Glomerular endothelial cell (primary cell): ENCODE results near the gene WBP4. TPM values are rescaled to one million over a fixed set of nuclear protein-coding genes. Genes with fewer than 3 reads are reported as not detected.
"Not testable (repeated sequence)": the region's sequence is repeated elsewhere in the genome, so short reads cannot be mapped to it uniquely, and the experiment has no call there.

Experiments used
- DNase-seq: peaks from one replicate; pipeline ENCODE4 v3.0.0-alpha.2; 2011; ENCODE audit warnings: low read depth, low spot score; ENCODE audit errors: extremely low read depth
- total RNA-seq: library from RNA; depleted of rRNA; stranded (reverse); fragments of >200 nt; gene quantifications from 2 replicates; pipeline ENCODE4 v1.2.3, GENCODE V29; 2015

Gene WBP4
- total RNA-seq: 6.2 and 8.8 TPM in 2 replicates

DNA sequence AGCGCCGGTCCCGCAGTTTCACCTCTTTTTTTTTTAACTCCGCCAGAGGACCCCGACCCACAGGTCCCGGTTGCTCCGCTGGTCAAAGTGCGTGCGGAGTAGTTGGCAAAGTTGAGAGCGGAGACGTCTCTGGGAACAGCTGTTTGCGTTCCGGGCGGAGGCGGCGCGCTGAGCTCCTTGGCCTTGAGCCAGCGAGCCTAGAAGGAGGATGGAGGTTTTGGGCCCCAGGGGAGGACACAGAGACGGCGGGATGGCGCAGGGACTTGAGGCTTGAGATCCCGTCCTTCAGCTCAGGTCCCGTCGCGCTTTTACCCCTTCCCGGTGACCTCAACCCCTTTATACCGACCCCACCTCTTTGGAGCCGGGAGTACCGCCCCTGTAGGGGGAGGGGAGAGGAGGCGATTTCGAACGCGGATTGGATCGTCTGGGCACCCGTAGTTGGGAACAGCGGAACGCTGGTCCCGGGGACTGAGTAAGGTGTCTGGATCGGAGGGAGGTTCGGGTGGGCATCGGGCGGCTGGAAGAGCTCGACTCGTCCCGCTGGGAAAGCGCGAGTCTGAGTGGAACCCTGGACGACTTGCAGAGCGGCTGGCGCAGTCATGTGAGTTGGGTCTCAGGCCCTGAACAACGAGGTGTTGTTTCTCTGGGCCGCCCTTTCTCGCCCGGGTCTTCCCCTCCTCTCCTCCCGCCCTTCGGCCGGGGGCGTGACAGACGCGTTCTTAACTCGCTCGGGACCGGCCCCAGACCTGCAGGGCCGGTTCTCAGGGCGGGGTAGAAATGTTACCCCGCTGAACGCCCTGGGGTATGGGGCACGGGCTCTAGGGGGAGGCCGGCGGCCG, at the start of gene WBP4:
Gene WBP4 (plus strand): TSS at position 435 of the 839 bp plus-strand sequence. CDS start 165 bp downstream, at position 600.
- no peak for DNase-seq

DNA sequence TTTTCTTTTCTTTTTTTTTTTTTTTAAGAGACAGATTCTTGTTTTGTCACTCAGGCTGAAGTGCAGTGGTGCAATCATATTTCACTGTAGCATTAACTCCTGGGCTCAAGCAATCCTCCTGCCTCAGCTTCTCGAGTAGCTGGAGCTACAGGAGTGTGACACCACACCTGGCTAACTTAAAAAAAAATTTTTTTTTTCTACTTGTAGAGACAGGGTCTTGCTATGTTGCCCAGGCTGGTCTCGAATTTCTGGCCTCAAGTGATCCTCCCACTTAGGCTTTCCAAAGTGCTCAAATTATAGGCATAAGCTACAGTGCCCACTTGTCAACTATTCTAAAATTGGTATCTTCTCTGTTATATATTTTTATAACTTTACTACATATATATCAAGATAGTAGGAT, 48.8 kb upstream of the WBP4 start:
- DNase-seq: no peak

GRCh38 chr13:41013835-41014234, 47.5 kb upstream of the WBP4 start:
- no peak for DNase-seq

DNA sequence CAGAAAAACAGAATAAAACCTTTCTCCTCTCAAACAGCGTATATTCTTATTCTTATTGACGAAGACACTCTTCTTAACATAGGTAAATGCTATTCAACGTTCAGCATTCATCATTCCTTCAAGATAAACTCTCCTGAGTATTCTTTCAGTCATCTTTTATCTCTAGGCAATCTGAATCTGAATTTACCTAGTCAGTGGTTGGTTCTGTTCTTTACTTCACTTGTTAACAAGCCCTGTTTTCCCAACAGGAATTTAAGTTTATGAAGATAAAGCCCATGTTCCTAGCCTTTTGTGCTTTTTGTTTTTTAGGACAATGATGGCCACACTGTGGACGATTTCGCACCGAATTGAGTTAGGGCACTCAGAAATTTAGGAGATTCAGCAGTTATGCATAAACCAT, 45.4 kb upstream of the WBP4 start:
- no peak for DNase-seq

GRCh38 chr13:41017159-41017558, 44.1 kb upstream of the WBP4 start:
- no peak for DNase-seq

DNA sequence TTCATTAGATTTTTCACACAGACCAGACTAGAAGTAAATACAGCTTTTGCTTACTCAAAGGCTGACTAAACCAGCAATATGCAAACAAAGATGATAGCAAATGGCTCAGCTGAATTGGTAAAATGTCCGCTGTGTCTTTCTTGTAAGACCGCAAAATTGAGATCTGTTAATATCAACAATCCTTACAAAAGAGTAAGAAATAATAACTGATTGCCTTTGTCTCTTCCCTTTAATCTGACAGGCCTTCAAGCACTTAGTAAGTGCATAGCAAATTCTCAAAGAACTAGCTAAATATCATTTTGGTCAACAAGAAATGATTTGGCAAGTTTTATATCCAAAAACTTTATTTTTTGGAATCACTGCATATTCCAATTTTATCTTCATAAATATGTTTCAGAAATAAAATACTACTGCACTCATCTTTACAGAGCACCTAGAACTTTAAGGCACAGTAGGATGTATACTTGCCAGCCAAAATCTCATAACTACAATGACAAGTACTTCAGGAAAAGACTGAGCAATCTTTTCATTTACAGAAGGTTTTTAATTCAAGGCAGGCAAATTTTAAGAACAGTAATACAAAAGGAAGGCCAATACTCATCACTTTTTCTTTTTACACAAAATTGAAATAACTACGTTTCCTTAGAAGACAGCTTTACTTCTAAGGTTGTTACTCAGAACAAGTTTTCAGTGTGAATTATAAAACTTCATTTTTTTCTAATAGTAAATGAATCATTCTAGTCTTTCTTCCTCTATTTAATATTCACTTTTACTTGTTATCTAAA, 43.3 kb upstream of the WBP4 start:
- no peak for DNase-seq

DNA sequence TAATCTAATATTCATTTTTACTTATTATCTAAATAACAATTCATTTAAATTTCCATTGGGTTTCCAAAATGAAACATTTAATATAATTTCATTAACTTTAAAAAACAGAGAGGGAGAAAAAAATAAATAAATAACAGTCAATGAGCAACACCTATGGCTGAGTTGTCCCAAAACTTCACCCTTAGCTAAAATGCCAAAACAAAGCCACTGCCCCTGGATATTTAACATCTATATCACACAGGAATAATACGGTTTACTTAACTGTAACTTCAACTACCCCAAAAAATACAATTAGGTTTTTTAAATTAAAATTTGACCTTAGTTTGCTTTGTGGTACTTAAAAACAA, 42.7 kb upstream of the WBP4 start:
- DNase-seq: no peak

DNA sequence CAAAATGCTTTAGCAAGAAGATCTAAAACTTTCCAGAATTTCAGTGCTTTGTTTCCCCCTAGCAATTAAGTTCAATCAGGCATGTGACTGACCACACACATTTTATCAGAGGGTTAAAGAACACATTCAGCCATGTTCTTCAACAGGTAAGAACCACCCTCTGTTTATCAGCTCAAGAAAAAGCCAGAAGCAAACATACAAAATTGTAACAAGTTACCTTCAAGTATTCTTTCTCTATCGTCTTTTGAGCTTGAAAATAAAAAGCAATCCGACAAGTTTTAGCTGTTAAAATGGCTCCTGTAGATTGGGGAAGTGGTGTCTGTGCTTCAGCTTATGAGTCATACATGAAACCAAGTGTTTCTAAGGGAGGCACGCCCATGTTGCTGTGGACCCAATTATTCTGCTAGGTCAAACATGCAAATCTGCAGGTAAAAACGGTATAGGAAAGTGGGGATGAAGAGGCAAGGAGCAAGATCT, 42.3 kb upstream of the WBP4 start, which contains the start of gene ELF1:
Gene ELF1 (minus strand): TSS at position 306 of the 477 bp plus-strand sequence. CDS start 37,262 bp downstream, outside the sequence.
- DNase-seq: no peak

GRCh38 chr13:41019578-41020347, 41.5 kb upstream of the WBP4 start:
- DNase-seq: no peak

DNA sequence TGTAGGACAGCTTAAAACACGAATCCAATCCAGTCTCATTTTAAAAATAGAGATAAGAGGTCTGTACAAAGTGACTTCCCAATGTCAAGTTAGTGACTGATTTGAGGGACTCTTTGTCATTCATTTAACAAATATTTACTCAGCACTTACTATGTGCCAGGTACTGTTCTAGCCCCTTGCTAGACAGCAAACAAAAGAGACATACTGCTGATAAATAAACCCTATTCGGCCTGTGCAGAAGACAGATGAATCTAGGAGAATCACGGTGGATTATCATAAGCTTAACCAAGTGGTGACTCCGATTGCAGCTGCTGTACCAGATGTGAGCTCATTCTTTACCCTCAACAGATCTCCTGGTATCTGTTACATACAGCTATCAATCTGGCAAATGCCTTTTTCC, 35.8 kb upstream of the WBP4 start:
- DNase-seq: no peak

DNA sequence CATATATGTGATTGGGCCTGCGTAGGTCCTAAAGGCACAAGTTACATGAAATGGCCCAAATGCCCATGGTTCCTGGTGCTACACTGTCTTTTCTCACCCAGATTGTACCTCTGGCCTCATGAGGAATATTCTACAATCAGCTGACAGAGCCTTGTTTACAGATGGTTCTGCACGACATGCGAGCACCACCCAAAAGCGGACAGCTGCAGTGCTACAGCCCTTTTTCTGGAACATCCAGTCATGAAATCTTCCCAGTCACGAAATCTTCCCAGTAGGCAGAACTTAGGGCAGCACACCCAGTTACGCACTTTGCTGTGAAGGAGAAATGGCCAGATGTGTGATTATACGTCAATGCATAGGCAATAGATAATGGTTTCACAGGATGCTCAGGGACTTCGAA, 34.5 kb upstream of the WBP4 start:
- no peak for DNase-seq

- DNase-seq: no peak
Observed at GRCh38 chr13:41028051-41028450, 33.3 kb upstream of the WBP4 start.

GRCh38 chr13:41029629-41030028, 31.7 kb upstream of the WBP4 start:
- no peak for DNase-seq

DNA sequence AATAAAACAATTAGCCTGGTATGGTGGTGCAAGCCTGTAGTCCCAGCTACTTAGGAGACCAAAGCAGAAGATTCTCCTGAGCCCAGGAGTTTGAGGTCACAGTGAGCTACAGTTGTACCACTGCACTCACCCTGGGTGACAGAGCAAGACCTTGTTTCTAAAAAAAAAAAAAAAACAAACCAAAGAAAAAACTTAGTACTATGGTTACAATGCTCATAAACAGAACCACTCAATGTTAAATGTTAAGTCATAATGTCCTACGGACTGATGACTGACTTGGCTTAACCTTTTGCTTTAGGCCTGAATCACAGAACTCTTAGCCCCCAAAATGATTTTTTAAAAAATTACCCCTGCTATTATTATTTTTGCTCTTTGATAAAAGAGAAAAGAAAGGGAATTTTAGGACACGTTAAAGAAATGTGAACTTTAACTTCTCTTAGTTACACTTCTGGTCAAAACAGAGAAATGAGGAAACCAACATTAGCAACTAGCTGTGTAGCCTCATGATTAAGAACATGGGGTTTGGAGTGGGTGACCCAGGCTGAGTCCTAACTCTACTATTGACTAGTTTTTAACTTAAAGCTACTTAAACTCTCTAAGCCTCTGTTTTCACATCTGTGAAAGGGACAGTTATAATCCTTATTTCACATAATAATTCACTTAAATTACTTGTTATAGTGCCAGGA, 28.5 kb upstream of the WBP4 start:
- DNase-seq: no peak

DNA sequence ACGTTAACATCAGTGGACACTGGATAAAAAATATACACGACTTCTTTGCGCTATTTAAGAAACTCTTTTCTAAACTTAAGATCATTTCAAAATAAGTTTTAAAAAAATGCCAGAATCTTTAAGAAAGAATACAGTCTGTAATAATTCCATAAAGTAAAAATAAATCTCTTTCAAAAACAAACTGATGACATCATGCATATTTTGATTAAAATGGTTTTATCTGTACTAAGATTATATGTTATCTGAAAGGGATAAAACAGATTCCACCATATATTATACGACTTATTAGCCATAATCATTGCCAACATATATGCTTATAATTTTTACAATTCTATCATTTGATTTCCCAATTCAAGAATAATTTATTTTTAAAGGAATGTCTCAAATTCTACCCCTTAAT, 26.9 kb upstream of the WBP4 start:
- no peak for DNase-seq

DNA sequence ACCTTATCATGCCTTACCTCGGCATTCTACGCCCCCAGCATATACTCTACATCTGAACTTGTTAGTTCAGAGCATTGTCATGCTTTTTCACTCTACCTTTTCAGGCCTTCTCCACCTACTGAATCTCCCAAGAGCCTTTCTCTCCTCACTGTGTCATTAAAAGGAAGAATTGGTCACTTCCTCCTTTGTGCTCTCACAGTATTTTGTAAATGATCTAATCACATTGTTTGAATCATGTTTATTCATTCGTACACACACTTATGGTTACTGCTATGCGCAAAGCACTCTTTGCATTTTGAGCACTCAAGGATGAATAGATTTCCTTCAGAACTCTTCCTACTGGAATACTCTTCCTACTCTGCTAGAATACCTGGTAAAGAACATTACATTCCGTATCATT, 26.4 kb upstream of the WBP4 start:
- no peak for DNase-seq

- not testable (repeated sequence) for DNase-seq
Observed at GRCh38 chr13:41036557-41036956, 24.8 kb upstream of the WBP4 start.

- DNase-seq: no peak
Observed at GRCh38 chr13:41039746-41040145, 21.6 kb upstream of the WBP4 start.

DNA sequence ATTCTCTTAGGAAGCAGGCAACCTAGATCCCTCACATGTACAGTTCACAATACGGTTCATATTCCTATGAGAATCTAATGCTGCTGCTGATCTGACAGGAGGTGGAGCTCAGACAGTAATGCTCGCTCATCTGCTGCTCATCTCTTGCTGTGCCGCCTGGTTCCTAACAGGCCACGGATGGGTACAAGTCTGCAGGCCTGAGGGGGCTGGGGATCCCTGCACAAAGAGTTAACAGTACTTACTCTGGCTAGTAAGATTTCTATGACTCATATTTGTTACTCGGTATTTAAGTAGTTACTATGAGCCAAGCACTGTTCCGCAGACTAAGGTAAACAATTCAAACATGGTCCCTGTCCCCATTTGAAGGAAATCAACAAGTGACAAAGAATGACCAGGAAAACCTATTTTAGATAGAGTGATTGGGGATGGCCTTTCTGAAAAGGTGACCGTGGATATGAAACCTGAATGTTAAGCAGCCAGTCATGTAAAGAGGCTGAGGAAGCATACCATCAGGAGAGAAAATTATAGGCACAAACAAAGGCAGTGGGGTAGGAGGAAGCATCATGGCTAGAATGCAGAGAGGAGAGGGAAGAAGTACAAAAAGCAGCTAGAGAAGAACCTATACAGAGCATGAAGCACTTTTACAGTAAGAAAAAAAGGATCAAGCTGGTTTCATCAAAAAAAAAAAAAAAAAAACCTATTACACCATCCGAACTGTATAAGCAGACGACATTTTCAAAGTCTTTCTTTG, 20.6 kb upstream of the WBP4 start:
- no peak for DNase-seq

DNA sequence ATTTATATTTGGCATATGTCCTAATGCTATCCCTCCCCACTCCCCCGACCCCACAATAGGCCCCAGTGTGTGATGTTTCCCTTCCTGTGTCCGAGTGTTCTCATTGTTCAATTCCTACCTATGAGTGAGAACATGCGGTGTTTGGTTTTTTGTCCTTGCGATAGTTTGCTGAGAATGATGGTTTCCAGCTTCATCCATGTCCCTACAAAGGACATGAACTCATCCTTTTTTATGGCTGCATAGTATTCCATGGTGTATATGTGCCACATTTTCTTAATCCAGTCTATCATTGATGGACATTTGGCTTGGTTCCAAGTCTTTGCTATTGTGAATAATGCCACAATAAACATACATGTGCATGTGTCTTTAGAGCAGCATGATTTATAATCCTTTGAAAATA, 18.9 kb upstream of the WBP4 start:
- DNase-seq: not testable (repeated sequence)
